Endothelial cell of umbilical vein (primary cell): ENCODE data around the gene PLXNC1. TPM values are rescaled to one million over a fixed set of nuclear protein-coding genes. Genes with fewer than 3 reads are reported as not detected.

ENCODE experiments used
- BruUV-seq: library from RNA; stranded (reverse); fragments of 400-500 nt; replicated peaks from 2 replicates; lab custom pipeline; 2021; lab: Mats Ljungman, UMichigan
- CTCF ChIA-PET: fragments of 300-600, 350-600 bp; sonication (Branson Sonifier 250); formaldehyde crosslinking; loops from one replicate; lab custom pipeline; 2021; ENCODE audit warnings: antibody characterized with exemption, inconsistent platforms; lab: Charles Lee
- POLR2A ChIA-PET: fragments of 300-600, 350-600 bp; sonication (Branson Sonifier 250); formaldehyde crosslinking; loops from one replicate; lab custom pipeline; 2021; ENCODE audit warnings: antibody characterized with exemption, inconsistent platforms; lab: Charles Lee
- DNase-seq: peaks from one replicate; pipeline ENCODE4 v3.0.0-alpha.2; 2011; ENCODE audit warnings: low read depth, low spot score
- FAIRE-seq: peaks from 2 replicates; lab custom pipeline; 2011; peaks lifted over from hg19 to GRCh38; lab: Jason Lieb, UNC
- H2AFZ ChIP-seq: 2 replicates; pipeline ENCODE4 v1.6.0; 2012; ENCODE audit warnings: low read depth, low read length, control low read depth, inconsistent platforms
- H3K27ac ChIP-seq: 2 replicates; pipeline ENCODE4 v1.5.1; 2011; ENCODE audit warnings: low read depth, mild to moderate bottlenecking, control low read depth, low read length, moderate library complexity; ENCODE audit not compliant: insufficient read depth
- H3K27me3 ChIP-seq, 2 experiments: 2 replicates each; pipeline versions ENCODE4 v1.6.0 to v1.6.1; 2011; ENCODE audit warnings: low read length in 2 of 2, mixed read lengths in 1 of 2; ENCODE audit not compliant: control insufficient read depth in 2 of 2, insufficient read depth in 2 of 2
- H3K36me3 ChIP-seq, 2 experiments: 2 replicates in 1 of 2; 3 replicates in 1 of 2; pipeline ENCODE4 v1.5.1; 2011; ENCODE audit warnings: low read length in 2 of 2, mild to moderate bottlenecking in 1 of 2, moderate library complexity in 1 of 2; ENCODE audit not compliant: control insufficient read depth in 2 of 2, insufficient read depth in 2 of 2; ENCODE audit errors: extremely low read depth in 1 of 2
- H3K4me1 ChIP-seq: 3 replicates; pipeline ENCODE4 v1.5.1; 2011; ENCODE audit warnings: mild to moderate bottlenecking, low read length; ENCODE audit not compliant: control insufficient read depth, insufficient read depth; ENCODE audit errors: extremely low read depth
- H3K4me2 ChIP-seq: 2 replicates; pipeline ENCODE4 v1.6.1; 2011; ENCODE audit warnings: low read length, control low read depth, mixed read lengths; ENCODE audit not compliant: insufficient read depth
- H3K4me3 ChIP-seq, 3 experiments: fragments of 200-600 bp in 1 of 3; sonication (generic), shearing (Covaris generic) in 1 of 3; replicated peaks in 1 of 3; 2 replicates each; pipeline ENCODE4 v1.5.1; 2011 to 2016; ENCODE audit warnings: control low read depth in 3 of 3, low read length in 3 of 3, mild to moderate bottlenecking in 2 of 3, inconsistent platforms in 1 of 3, low read depth in 1 of 3, moderate library complexity in 1 of 3; ENCODE audit not compliant: insufficient read depth in 1 of 3
- H3K79me2 ChIP-seq: 2 replicates; pipeline ENCODE4 v1.6.0; 2012; ENCODE audit warnings: low read length, inconsistent platforms; ENCODE audit not compliant: control insufficient read depth, insufficient read depth
- H3K9ac ChIP-seq: replicated peaks from 2 replicates; pipeline ENCODE3; 2011; ENCODE audit warnings: low read length, control low read depth; ENCODE audit not compliant: insufficient read depth; ENCODE audit errors: extremely low read depth
- H3K9me1 ChIP-seq: replicated peaks from 3 replicates; pipeline ENCODE4 v1.6.0; 2011; ENCODE audit warnings: mild to moderate bottlenecking, low read length; ENCODE audit not compliant: control insufficient read depth, insufficient read depth; ENCODE audit errors: extremely low read depth
- H3K9me3 ChIP-seq: replicated peaks from 2 replicates; pipeline ENCODE4 v1.5.1; 2012; ENCODE audit warnings: low read length, inconsistent platforms; ENCODE audit not compliant: control insufficient read depth, insufficient read depth
- H4K20me1 ChIP-seq: replicated peaks from 2 replicates; pipeline ENCODE3; 2011; ENCODE audit warnings: mild to moderate bottlenecking, low read length; ENCODE audit not compliant: control insufficient read depth, insufficient read depth; ENCODE audit errors: extremely low read depth
- FOS ChIP-seq: IDR thresholded peaks from 2 replicates; pipeline ENCODE4 v1.6.1; 2011; ENCODE audit warnings: mild to moderate bottlenecking, low read length, moderate library complexity, borderline replicate concordance; ENCODE audit not compliant: insufficient read depth
- GATA2 ChIP-seq: IDR thresholded peaks from 2 replicates; pipeline ENCODE4 v1.7.0; 2011; ENCODE audit warnings: low read depth, mild to moderate bottlenecking, moderate library complexity, mixed read lengths, low read length; ENCODE audit not compliant: insufficient read length, insufficient read depth
- JUN ChIP-seq: IDR thresholded peaks from 2 replicates; pipeline ENCODE4 v1.6.1; 2011; ENCODE audit warnings: borderline replicate concordance, low read depth; ENCODE audit not compliant: insufficient read length, insufficient read depth
- MYC ChIP-seq: IDR thresholded peaks from one replicate; pipeline ENCODE4 v1.6.1; 2011; ENCODE audit warnings: mild to moderate bottlenecking, low read depth, low read length
- POLR2A ChIP-seq: IDR thresholded peaks from 2 replicates; pipeline ENCODE4 v1.6.1; 2012; ENCODE audit warnings: low read depth, mild to moderate bottlenecking, control low read depth, low read length
- POLR2AphosphoS5 ChIP-seq: IDR thresholded peaks from 2 replicates; pipeline ENCODE4 v1.6.1; 2012; ENCODE audit warnings: low read depth, mild to moderate bottlenecking, control low read depth, low read length, moderate library complexity; ENCODE audit not compliant: insufficient read depth
- dilution Hi-C: fragments of 300-500 bp; cut with MboI; formaldehyde crosslinking; loops from one replicate; pipeline ENCODE4 v1.15.0; 2019; ENCODE audit warnings: low sequenced_read_pairs; ENCODE audit not compliant: extremely low pct_ligation_motif_present
- intact Hi-C: fragments of 100-400 bp; cut with micrococcal nuclease; formaldehyde crosslinking; loops from one replicate; pipeline ENCODE4 v1.10.0; 2022
- polyA plus RNA-seq, 4 experiments: library from polyadenylated mRNA; depleted of rRNA in 3 of 4; stranded (reverse) in 3 of 4; unstranded in 1 of 4; fragments of >200 nt; gene quantifications; 2 replicates each; pipeline versions ENCODE4 v1.2.1 to v1.2.3, GENCODE V29; 2011 to 2012; ENCODE audit warnings: missing spikeins in 1 of 4
- total RNA-seq: library from RNA; stranded (reverse); gene quantifications from 2 replicates; pipeline ENCODE4 v1.2.3, GENCODE V29; 2021
- TF ChIP-seq, protein P1 (sequence below), 2 donors: IDR thresholded peaks; 1 replicate in 1 of 2; 2 replicates in 1 of 2; pipeline ENCODE4 v1.5.1; 2011; ENCODE audit warnings: low read length in 2 of 2, mild to moderate bottlenecking in 2 of 2, moderate library complexity in 2 of 2, control low read depth in 1 of 2, inconsistent platforms in 1 of 2, low read depth in 1 of 2; ENCODE audit not compliant: insufficient read depth in 1 of 2; ENCODE audit errors: extremely low read depth in 1 of 2

The PLXNC1 gene
- total and polyA plus RNA-seq, 2 donors (not counting 3 experiments of a cell fraction or from before 2014, with no cell fraction given): 0.04 TPM; not detected in 1

DNA sequence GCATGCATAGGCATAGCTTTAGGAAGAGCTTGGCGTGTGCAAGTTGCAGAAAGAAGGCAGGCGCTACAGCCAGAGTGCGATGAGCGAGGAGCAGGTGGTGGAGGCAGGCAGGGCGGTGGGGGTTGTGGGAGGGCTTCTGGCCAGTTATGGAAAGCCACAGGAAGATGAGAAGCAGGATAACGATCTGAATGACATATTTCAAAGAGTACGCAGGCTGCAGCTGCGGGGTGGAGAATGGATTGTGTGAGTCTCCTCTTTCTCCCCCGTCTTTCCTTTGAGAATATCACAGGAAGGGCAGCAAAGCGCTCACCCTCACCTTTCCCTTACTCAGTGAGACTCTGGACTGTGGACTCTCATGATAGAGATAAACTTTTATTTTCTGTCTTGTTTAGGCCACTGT, 48.7 kb upstream of the PLXNC1 start:
- H3K79me2 ChIP-seq: no peaks in the 10 kb centered on the region
- ChIA-PET CTCF (interaction anchor here (0.9 to 6.8 kb wide), 18 partner anchors 8 to 710 kb away, joined by 3 to 487 read pairs (median 32); partner anchors contain the start of gene SOCS2), POLR2A (no interaction called here)
- peaks cover 22% of the 10 kb centered on the region for H3K4me1 ChIP-seq
- no TSS peak for BruUV-seq
- no peak overlapping the region for H2AFZ ChIP-seq
- intact Hi-C loops: loop anchor here (2.0 to 5.0 kb wide), 6 partner anchors 121 to 1312 kb away; no protein-coding TSS in a partner anchor
- no peak overlapping the region for H3K9ac ChIP-seq
- peak; percentile 73 for TF ChIP-seq GATA2
- TF ChIP-seq FOS: no peak
- no peak overlapping the region for H3K4me2 ChIP-seq
- H3K36me3 ChIP-seq: no peaks in the 10 kb centered on the region
- FAIRE-seq (no peak), DNase-seq (peak; percentile 8)
- dilution Hi-C loops: no loop called here
- H3K4me3 ChIP-seq: no peak overlapping the region
- H3K9me1 ChIP-seq: no peaks in the 10 kb centered on the region
- H3K9me3 ChIP-seq: no peaks in the 10 kb centered on the region
- H3K27ac ChIP-seq: no peak overlapping the region
- peaks cover 3% of the 10 kb centered on the region in 2 experiments for H3K27me3 ChIP-seq
- H4K20me1 ChIP-seq: no peaks in the 10 kb centered on the region

- peaks cover 3 to 5% of the 10 kb centered on the region in 2 experiments for H3K27me3 ChIP-seq
- H3K4me2 ChIP-seq: no peak overlapping the region
- intact Hi-C loops (loop anchor here (2.0 to 5.0 kb wide), 6 partner anchors 121 to 1313 kb away; no protein-coding TSS in a partner anchor), dilution Hi-C loops (no loop called here)
- H3K36me3 ChIP-seq: no peaks in the 10 kb centered on the region
- no TSS peak for BruUV-seq
- no peaks in the 10 kb centered on the region for H3K79me2 ChIP-seq
- DNase-seq: peak; percentile 48
- H3K9ac ChIP-seq: no peak overlapping the region
- FAIRE-seq: peak; percentile 66
- peaks cover 22% of the 10 kb centered on the region for H3K4me1 ChIP-seq
- no peak overlapping the region for H3K27ac ChIP-seq
- no peaks in the 10 kb centered on the region for H4K20me1 ChIP-seq
- ChIA-PET POLR2A (interaction anchor here (0.5 kb wide), 1 partner anchor 292 kb away, joined by 3 read pairs; no protein-coding TSS in a partner anchor), CTCF (interaction anchor here (0.9 to 6.8 kb wide), 37 partner anchors 8 to 1201 kb away, joined by 3 to 487 read pairs (median 7); partner anchors contain the start of gene SOCS2)
- no peaks in the 10 kb centered on the region for H3K9me3 ChIP-seq
- H3K4me3 ChIP-seq: peak overlapping the region in 1 of 3 experiments; percentile 9
- TF ChIP-seq MYC (no peak), GATA2 (peak; percentile 76), POLR2AphosphoS5 (no peak), JUN (peak; percentile 30), POLR2A (no peak), FOS (peak; percentile 47)
- TF ChIP-seq, protein P1, sequence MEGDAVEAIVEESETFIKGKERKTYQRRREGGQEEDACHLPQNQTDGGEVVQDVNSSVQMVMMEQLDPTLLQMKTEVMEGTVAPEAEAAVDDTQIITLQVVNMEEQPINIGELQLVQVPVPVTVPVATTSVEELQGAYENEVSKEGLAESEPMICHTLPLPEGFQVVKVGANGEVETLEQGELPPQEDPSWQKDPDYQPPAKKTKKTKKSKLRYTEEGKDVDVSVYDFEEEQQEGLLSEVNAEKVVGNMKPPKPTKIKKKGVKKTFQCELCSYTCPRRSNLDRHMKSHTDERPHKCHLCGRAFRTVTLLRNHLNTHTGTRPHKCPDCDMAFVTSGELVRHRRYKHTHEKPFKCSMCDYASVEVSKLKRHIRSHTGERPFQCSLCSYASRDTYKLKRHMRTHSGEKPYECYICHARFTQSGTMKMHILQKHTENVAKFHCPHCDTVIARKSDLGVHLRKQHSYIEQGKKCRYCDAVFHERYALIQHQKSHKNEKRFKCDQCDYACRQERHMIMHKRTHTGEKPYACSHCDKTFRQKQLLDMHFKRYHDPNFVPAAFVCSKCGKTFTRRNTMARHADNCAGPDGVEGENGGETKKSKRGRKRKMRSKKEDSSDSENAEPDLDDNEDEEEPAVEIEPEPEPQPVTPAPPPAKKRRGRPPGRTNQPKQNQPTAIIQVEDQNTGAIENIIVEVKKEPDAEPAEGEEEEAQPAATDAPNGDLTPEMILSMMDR (IDR thresholded peaks at IDR 0.05; ENCODE audit: extremely low read depth in 1 of 2, insufficient read depth in 1 of 2, low read depth in 1 of 2, low read length in 2 of 2): no peak
- peak overlapping the region; percentile 3 for H2AFZ ChIP-seq
- no peaks in the 10 kb centered on the region for H3K9me1 ChIP-seq
These were observed 48.2 kb upstream of the PLXNC1 start for GRCh38 chr12:94100211-94100627.
